GM21737 (cell line): ENCODE measurements around the gene REC114.
"Not testable (repeated sequence)": the region's sequence is repeated elsewhere in the genome, so short reads cannot be mapped to it uniquely, and the experiment has no call there.

Source experiments
- ATAC-seq: cut with Tn5 transposase; IDR thresholded peaks from one replicate; pipeline ENCODE4 v1.9.1; 2021; ENCODE audit warnings: mild to moderate bottlenecking, moderate library complexity; ENCODE audit not compliant: unreplicated experiment

Gene REC114

DNA sequence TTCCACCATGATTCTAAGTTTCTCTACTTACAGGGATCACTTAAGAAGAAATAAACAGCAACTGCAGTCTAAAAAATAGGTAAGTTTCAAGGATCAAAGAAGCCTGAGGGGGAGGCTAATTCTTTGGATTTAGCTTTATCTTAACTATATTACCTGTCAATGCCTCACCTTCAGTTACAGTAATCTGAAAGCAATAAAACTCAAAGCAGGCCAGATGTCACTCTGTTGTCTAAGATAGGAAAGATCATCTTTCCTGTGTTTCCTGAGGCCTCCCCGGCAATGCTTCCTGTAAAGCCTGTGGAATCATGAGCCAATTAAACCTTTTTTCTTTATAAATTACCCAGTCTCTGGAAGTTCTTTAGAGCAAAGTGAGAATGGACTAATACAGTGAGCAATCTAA lies 130.1 kb downstream of the REC114 start:
- ATAC-seq, result no peak

DNA sequence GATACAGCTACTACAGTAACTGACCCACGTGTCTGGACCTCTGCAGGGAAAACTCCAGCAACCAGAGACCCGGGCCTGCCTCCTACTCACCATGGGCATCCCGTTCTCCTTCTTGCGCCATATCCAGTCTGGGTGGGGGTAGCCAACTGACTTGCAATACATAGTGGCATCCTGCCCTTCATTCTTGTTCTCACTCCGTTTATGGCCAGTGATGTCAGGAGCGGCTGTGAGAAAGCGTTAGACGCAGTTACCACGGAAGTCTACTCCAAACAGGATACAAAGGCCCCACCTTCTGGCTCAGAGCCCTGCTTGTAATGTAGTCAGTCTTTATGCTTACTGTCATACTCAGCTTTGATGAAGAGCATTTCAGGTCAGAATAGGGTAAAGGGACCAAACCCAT lies 130.6 kb downstream of the REC114 start:
- ATAC-seq, result no peak

DNA sequence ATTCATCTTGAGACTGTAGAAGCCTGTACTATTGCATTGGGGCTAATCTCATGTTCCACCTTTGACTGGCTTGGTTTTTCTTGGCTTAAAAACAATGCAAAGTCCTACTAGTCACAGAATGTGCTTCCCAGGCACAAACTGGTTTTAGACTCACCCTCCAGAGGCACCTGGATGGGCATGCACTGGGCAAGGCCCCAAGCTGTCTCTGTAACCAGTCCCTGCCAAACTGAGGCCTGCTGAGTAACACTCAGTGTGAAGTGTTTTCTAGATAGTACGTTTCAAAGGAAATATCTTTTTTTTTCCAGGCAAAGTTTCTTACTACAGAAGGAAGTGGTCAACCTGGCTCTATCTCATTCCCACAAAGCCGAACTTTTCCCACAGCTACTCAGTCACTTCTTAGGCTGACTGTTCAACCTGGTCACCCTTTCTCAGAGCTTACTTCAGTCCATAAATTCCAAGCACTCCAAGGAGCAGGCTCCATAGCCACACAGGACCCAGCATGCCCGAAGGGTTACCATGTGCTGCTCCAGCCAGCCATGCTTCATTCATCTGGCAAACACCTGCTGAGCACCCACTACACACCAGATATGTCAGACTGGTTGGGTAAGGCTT lies 132.8 kb downstream of the REC114 start:
- ATAC-seq, result no peak

DNA sequence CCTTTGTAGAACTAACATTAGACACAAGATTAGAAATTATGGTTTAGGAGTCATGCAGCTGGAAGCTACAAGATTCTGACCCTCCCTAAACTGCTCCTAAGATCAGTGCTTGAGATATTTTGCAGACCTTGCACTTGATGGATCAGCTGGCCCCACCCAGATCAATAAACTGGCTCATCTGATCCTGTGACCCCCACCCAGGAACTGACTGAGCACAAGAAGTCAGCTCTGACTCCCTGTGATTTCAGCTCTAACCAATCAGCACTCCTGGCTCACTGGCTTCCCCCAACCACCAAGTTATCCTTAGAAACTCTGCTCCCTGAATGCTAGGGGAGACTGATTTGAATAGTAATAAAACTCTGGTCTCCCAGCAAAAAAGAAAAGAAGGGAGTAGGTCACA lies 134.6 kb downstream of the REC114 start:
- not testable (repeated sequence) for ATAC-seq

DNA sequence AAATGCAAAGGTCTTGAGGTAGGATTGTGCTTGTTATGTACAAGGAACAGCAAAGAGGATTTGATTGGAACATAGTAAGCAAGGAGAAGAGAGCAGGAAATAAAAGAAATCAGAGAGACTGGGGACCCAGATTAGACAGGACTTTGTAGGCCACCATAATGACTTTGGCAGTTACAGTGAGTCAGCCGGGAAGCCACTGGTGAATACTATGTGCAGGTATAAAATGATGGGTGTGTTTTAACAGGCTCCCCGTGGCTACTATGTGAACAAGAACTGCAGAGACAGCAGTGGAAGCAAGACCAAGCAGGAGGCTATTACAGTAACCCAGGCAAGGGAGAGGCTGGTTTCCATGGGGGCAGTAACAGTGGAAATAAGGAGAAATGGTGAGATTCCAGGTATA lies 135.1 kb downstream of the REC114 start:
- no peak for ATAC-seq

DNA sequence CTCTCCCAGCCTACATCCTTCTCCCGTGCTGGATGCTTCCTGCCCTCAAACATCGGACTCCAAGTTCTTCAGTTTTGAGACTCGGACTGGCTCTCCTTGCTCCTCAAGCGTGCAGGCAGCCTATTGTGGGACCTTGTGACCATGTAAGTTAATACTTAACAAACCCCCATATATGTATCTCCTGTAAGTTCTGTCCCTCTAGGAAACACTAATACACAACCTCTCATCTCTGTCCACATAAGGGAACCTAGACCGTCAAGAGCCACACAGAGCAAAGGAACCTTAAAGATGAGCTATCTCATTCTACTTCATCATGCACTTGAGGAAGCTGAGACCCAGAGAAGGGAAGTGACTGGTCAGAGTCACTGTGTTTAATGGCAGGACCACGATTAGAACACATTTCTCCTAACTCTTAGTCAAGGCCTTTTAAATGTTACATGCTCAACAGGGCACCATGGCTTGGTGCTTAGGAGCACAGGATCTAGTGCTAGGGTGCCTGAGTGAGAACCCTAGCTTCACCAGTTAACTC lies 140.0 kb downstream of the REC114 start:
- no peak for ATAC-seq

DNA sequence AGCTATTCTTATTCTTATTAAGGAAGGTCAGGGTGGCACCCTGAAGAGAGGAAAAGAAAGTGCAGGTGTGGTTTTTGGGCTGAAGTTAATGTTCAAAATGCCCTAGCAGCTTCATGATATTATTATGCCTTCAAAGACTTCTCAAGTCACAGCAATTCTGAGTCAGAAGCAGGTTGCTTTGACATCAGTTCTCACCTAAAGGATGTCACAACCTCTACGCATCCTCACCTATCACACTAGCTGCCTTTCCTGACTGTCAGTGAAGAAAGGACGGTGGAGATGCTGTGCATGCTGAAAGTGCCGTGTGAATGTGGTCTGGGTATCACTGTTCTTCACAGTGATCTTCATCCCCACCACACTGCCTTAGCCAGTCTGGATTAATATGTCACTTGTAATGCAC lies 140.6 kb downstream of the REC114 start:
- no peak for ATAC-seq

DNA sequence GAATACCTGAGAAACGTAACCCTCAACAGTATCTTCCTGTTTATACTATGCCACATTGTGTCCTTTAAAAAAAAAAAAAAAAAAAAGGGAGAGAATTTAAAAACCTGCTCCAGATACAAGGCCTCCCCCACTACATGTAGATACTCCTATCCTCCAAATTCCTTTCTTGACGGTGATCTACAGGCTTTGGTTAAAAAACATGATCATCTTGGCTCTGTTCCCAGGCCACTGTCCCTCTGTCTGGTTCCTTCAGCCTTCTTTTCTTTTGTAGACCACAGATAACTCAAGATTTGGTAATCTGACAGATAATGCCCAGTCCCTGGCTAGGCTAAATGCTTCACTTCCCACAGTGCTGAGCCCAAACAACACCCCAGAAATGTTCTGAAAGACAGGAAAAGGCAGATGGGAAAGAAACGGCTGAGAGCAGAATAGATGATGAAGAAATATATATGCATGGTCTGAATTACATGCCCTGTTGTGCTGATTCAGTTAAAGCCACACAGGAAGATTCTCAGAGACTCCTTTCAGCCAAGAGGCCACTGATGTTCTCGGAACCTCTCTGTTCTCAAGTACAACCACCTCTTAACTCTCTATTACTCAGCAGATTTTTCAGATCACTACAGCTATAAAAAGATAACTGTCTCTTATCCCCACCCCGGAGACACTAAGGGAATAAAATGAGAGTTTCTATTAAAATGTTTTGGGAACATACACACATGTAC lies 141.9 kb downstream of the REC114 start:
- ATAC-seq, result no peak

DNA sequence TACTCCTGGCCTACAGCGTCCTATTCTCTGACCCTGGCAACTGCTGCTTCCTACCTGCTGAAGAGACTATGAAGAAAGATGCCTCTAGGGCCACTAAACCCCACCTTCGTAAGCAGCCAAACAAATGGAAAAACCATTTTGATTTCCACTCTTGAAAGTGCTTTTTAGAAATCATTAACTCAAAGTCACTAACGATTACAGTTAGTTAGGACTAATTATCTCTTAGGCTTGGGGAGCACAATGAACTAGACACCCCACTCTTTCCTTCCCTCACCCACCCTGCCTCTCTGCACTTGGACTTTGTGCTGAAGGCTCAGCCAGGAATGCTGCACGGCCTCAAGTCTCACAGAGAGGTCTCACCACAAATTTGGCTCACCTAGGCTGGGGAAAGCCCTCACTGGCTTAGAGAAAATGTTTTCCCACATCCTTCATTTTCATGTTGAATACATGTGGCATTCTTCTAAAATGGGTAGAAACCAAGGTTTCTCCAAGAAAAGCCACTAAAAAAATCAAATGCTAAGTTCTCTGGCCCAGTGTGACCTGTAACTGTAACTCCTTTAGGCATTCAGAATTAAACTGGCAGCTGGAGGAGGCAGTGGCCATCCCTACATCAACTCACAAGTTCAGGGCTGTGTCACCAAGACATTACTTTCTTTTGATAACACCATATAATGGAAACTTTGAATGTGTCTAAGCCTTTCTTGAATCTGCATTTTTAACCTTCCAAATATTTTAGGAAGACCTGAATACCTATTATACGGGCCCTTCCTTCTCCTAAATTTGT lies 143.1 kb downstream of the REC114 start:
- ATAC-seq, result no peak

DNA sequence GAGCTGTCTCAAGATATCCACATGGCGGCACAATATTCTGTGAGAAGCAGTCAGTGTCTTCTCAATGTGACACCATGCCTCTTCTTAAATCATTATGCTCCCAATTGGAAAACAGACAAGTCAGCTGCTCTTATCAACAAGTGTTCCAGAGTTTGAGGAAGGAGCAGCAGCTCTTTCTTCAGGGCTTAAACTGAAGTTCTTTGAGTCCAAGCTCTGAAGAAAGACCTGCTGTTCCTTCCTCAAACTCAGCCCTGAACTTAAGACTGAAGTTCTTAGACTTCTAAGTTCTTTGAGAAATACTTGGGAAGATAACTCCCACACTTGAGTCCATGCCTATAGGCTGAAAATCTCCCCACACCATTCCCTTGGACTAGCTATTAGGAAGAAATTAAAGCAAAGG lies 146.8 kb downstream of the REC114 start:
- ATAC-seq, result no peak

DNA sequence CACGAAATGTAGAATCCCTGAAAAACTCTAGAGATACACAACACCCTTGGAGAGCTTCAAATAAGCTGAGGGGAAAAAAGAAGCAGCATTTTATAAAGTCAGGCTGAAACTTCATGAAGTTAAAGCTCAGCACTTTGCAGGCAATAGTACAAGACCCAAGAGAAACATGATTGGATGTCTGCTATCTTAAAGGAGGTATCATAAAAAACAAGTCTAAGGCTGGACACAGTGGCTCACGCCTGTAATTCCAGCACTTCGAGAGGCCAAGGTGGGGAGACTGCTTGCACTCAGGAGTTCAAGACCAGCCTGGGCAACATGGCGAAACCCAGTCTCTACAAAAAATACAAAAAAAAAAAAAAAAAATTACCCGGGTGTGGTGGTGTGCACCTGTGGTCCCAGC lies 147.3 kb downstream of the REC114 start:
- no peak for ATAC-seq

DNA sequence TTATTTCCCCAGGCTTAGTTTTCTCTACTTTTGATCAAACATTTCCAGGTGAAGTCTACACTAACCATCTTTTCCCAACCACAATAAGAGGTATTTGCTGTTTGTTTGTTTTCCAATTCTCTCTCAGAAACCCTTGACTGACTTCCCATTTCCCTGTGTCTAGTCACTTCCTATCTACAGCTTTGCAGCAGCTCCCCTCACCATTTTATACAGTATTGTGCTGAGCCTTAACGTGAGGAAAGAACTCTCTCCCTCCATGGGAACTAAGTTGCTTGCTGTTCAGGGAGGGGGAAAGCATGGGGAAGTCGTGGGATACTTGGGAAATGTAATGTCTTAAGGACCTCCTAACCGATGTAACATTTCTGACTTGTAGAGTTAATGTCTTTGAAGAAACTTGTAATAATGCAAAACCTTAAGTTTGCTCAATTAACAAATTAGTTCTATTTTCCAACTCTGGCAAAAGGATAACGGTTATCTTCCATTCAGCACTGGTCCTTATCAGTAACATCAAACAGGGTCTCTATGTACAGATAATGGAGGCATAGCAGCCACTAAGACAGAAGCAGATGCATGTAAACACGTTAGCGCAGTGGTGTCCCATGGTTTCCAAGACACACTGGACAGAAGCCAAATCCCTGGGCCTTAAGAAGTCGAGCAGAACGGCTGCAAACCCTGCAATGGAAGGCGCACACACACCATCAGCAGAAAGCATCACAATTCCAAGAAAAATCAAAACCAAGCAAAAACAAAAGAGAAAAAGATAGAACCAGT lies 150.5 kb downstream of the REC114 start:
- no peak for ATAC-seq

DNA sequence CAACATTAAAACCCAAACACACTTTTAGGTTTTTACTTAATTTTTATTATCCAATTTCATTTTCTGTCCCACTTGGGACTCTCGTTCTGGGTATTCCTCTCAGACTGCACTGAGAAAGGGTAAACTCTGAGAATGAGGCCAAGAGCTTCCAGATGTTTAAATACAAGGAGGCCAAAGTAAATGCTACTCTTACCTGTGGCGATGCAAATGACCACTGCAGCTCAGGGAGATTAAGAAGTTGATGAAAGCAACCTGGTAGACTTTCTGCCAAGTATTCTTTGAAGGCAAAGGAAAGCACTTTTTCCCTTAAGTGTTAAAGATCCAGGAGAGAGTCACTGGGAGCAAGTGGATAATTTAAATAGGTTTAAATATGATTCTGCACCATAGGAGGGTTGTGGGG lies 151.1 kb downstream of the REC114 start:
- ATAC-seq, result no peak

DNA sequence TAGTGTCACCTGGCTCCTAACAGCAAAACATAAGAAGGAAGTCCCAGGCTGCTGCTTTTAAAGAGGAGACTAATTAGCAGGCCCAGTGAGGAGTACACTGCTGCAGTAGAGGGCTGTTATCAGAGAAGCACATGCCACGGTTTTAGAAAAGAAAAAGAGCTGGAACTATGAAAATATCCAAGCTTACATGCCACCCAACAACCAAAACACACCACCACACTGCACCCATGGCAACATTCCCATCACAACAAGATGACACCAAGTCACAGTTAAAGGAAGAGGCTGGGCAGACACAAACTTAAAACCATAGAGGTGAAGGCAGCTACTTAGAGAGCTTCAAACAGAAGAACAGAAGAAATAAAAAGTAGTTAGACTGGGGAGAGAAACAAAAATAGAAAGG lies 153.2 kb downstream of the REC114 start:
- no peak for ATAC-seq

DNA sequence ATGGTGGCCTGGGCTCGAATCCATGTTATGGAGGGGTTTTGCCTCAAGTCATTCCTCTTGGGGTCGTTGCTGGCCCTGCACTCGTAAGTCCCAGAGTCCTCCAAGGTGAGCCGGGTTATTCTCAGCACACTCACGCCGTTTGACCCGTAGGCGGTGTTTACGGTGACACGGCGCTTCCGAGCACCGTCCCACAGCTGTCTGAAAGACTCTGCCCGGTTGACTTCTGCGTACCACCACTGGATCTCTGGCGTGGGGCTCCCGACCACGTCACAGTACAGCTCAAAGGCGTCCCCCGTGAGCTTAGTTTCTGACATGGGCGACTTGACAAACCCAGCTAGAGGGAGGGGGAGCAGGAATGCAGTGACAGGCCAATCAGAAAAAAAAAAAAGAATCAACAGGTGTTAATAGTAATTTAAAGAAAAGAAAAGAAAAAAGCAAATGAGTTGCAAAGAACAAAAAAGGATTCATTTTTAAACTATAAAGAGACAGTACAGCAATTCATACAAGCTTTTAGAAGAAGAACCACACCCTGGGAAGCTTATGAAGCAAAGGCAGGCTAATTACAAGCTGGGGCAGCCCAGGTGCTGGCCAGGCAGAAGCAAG lies 154.2 kb downstream of the REC114 start:
- ATAC-seq, result no peak

DNA sequence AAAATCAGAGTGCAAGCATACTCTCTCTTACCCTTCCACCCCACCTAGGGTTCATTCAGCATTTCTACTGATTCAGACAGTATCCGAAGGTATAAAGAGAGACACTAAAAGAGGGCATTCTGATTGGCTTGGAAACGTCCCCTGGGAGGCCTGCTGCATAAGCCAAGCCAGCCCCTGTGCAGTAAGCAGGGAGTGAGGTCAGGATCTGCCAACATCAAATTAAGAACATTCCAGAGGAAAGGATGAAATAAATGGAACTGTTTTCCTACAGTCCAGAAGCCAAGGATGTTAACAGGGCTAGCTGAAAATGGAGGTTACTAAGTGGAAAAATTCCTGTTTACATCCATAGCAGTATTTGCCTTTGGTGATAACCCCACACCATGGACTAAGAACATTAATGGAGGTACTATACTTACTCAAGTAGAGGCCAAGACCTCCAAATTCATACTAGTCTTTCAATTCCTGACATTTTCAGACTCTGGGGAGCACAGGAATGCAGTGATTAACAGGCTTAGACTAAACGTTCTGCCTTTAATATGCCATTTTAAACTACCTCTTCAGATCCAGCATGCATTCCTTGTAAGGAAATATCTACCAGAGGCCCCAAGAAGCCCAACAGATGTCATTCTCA lies 155.7 kb downstream of the REC114 start:
- no peak for ATAC-seq

DNA sequence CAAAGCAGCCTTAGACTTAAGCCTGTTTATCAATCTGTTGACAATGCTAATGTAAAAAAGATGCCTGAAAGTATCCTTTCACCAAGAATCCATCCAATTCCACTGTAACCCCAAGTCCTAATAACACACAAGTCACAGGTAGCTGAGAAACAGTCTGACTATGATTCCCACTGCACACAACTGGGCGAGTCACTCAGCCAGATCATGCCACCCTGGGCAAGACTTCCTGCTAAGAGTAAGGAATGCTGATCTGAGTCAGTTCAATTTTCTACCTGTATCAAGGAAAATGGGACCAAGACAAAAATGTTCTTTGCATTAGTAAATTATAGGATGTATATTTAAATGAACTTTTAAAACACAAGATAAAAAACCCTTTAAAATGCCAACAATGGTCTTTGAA lies 157.0 kb downstream of the REC114 start:
- ATAC-seq, result no peak

DNA sequence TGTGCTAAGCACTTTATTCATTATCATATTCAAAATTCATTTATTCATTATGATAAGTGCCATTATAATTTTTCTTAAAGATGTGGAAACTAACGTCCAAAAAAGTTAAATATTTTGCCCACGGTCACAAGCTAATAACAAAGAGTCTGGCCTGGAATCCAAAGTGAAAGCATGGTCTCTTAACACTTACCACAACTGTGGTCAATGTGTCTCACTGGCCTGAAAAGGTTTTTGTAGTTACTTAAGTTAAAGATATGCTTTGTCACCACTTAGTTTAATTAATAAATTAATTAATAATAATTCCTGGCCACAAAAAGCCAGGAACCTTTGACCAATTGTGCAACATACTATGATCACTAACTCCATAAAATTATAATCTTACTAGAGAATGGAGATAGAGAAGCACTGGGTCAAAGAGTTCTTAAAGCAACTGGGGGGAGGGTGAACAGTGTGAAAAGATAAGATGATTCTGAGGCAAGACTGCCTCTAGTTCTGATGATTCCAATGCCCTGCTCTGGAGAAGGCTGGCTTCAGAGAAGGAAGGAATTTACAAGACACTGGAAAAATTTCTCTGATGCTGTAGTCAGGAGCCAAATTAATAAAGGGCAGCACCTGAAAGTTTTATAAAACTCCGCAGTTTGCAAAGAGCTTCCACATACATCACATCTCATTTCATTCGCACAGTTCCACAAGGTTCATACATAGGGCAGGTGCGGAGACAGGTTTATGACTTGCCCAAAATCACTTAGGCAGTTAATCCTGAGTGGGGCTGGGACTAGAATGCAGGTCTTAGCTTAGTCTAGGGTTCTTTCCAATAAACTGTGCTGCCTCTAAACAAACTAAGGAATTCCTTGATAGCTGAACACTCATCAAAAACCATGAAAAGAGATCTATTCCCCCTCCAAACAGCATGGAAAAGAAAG lies 157.7 kb downstream of the REC114 start:
- ATAC-seq, result no peak
